Liver (tissue), 9 donors: ENCODE results near the gene SGO1. TPM values are rescaled to one million over a fixed set of nuclear protein-coding genes. Genes with fewer than 3 reads are reported as not detected.

ENCODE experiments used
- DNase-seq: peaks from one replicate; pipeline ENCODE4 v3.0.0-alpha.2; 2017; ENCODE audit warnings: low spot score
- H3K27ac ChIP-seq, 2 donors: one replicate each; pipeline ENCODE4 v1.7.0; 2013; ENCODE audit warnings: inconsistent platforms in 2 of 2, low read length in 2 of 2, control low read depth in 1 of 2, low read depth in 1 of 2, mild to moderate bottlenecking in 1 of 2
- H3K27me3 ChIP-seq, 4 donors: one replicate each; pipeline versions ENCODE4 v1.6.1 to v1.7.0; 2013; ENCODE audit warnings: low read length in 3 of 4, inconsistent platforms in 1 of 4, mild to moderate bottlenecking in 1 of 4, moderate library complexity in 1 of 4; ENCODE audit not compliant: control insufficient read depth in 4 of 4, insufficient read depth in 4 of 4
- H3K36me3 ChIP-seq, 4 donors: one replicate each; pipeline versions ENCODE4 v1.6.1 to v1.7.0; 2013; ENCODE audit warnings: low read length in 3 of 4, mild to moderate bottlenecking in 3 of 4, low read depth in 1 of 4, moderate library complexity in 1 of 4; ENCODE audit not compliant: control insufficient read depth in 4 of 4, insufficient read depth in 3 of 4
- H3K4me1 ChIP-seq, 4 donors: one replicate each; pipeline versions ENCODE4 v1.6.1 to v1.7.0; 2013; ENCODE audit warnings: low read length in 3 of 4, mild to moderate bottlenecking in 3 of 4, moderate library complexity in 1 of 4; ENCODE audit not compliant: control insufficient read depth in 4 of 4, insufficient read depth in 4 of 4
- H3K4me3 ChIP-seq, 3 donors: one replicate each; pipeline versions ENCODE4 v1.6.1 to v1.7.0; 2013; ENCODE audit warnings: low read length in 3 of 3, control low read depth in 1 of 3, low read depth in 1 of 3, mild to moderate bottlenecking in 1 of 3
- H3K9ac ChIP-seq, 2 donors: one replicate each; pipeline ENCODE4 v1.7.0; 2013; ENCODE audit warnings: low read length in 2 of 2, mild to moderate bottlenecking in 2 of 2, moderate library complexity in 2 of 2, control low read depth in 1 of 2, low read depth in 1 of 2
- H3K9me3 ChIP-seq, 4 donors: one replicate each; pipeline versions ENCODE4 v1.6.1 to v1.7.0; 2013; ENCODE audit warnings: low read length in 3 of 4; ENCODE audit not compliant: control insufficient read depth in 4 of 4
- ATF3 ChIP-seq: IDR thresholded peaks from 2 replicates; pipeline ENCODE4 v1.6.1; 2016; ENCODE audit warnings: antibody characterized with exemption
- CTCF ChIP-seq: fragments of 150-350 bp; IDR thresholded peaks from 2 replicates; pipeline ENCODE4 v1.5.1; 2017; ENCODE audit warnings: improper control_type of control experiment, low read depth, low read length; ENCODE audit not compliant: missing input control
- EGR1 ChIP-seq, 2 donors: IDR thresholded peaks; 2 replicates each; pipeline ENCODE4 v1.6.1; 2016 to 2018; ENCODE audit warnings: antibody characterized with exemption in 2 of 2, low read depth in 2 of 2
- FOXA1 ChIP-seq: IDR thresholded peaks from 2 replicates; pipeline ENCODE4 v1.6.1; 2016; ENCODE audit warnings: antibody characterized with exemption
- FOXA2 ChIP-seq: IDR thresholded peaks from 2 replicates; pipeline ENCODE4 v1.6.1; 2016; ENCODE audit warnings: antibody characterized with exemption
- GABPA ChIP-seq, 2 donors: IDR thresholded peaks in 1 of 2; conservative IDR thresholded peaks in 1 of 2; 2 replicates each; pipeline ENCODE4 v1.6.1; 2016; ENCODE audit warnings: antibody characterized with exemption in 2 of 2, mild to moderate bottlenecking in 1 of 2, moderate library complexity in 1 of 2
- HNF4A ChIP-seq, 2 donors: conservative IDR thresholded peaks; 2 replicates each; pipeline ENCODE4 v1.6.1; 2016; ENCODE audit warnings: antibody characterized with exemption in 2 of 2, mild to moderate bottlenecking in 2 of 2
- HNF4G ChIP-seq: IDR thresholded peaks from 2 replicates; pipeline ENCODE4 v1.6.1; 2016; ENCODE audit warnings: antibody characterized with exemption
- JUND ChIP-seq, 2 donors: IDR thresholded peaks; 2 replicates each; pipeline ENCODE4 v1.6.1; 2016; ENCODE audit warnings: antibody characterized with exemption in 2 of 2
- MAX ChIP-seq: IDR thresholded peaks from 2 replicates; pipeline ENCODE4 v1.6.1; 2016; ENCODE audit warnings: antibody characterized with exemption
- NR2F2 ChIP-seq: IDR thresholded peaks from 2 replicates; pipeline ENCODE4 v1.6.1; 2016; ENCODE audit warnings: antibody characterized with exemption
- RAD21 ChIP-seq, 2 donors: IDR thresholded peaks; 2 replicates each; pipeline ENCODE4 v1.6.1; 2016; ENCODE audit warnings: antibody characterized with exemption in 2 of 2, mild to moderate bottlenecking in 2 of 2
- REST ChIP-seq: IDR thresholded peaks from 2 replicates; pipeline ENCODE4 v1.6.1; 2016; ENCODE audit warnings: antibody characterized with exemption, mild to moderate bottlenecking
- RXRA ChIP-seq, 2 donors: IDR thresholded peaks; 2 replicates each; pipeline ENCODE4 v1.6.1; 2017 to 2018; ENCODE audit warnings: antibody characterized with exemption in 2 of 2, mild to moderate bottlenecking in 1 of 2
- SP1 ChIP-seq: IDR thresholded peaks from 2 replicates; pipeline ENCODE4 v1.6.1; 2018; ENCODE audit warnings: antibody characterized with exemption, mild to moderate bottlenecking
- TAF1 ChIP-seq: conservative IDR thresholded peaks from 2 replicates; pipeline ENCODE4 v1.6.1; 2016; ENCODE audit warnings: antibody characterized with exemption, mild to moderate bottlenecking
- YY1 ChIP-seq: IDR thresholded peaks from 2 replicates; pipeline ENCODE4 v1.6.1; 2016; ENCODE audit warnings: antibody characterized with exemption, mild to moderate bottlenecking
- ZBTB33 ChIP-seq: IDR thresholded peaks from 2 replicates; pipeline ENCODE4 v1.6.1; 2016; ENCODE audit warnings: antibody characterized with exemption
- WGBS: extraction: QIAGEN DNeasy Blood & Tissue Kit; methylation state at CpG from one replicate; pipeline ENCODE4 v1.1.7; 2013; 5-methylcytosine and 5-hydroxymethylcytosine counted together
- polyA plus RNA-seq, 2 donors: library from polyadenylated mRNA; stranded (reverse) in 1 of 2; unstranded in 1 of 2; fragments of 200-250 nt in 1 of 2; fragments of >200 nt in 1 of 2; fragmentation: Nextera tagmentation in 1 of 2; extraction: Ambion mirVana in 1 of 2; gene quantifications; one replicate each; pipeline versions ENCODE4 v1.2.1 to v1.2.3, GENCODE V29; 2013 to 2015
- total RNA-seq, 2 donors: library from RNA; depleted of rRNA; stranded (reverse); fragments of >200 nt; gene quantifications; one replicate each; pipeline ENCODE4 v1.2.3, GENCODE V29; 2014
- donor health status: healthy.
- donor health status: healthy.
- donor health status: healthy.
- donor health status: healthy.
- donor health status: healthy.

The SGO1 gene
- total and polyA plus RNA-seq, 4 donors: 0.42 to 9.6 (median 0.71) TPM

GRCh38 chr3:20181276-20181675, 4.7 kb downstream of the SGO1 start:
- H3K36me3 ChIP-seq: no peaks in the 10 kb centered on the region
- TF ChIP-seq REST: no peak
- no peak for TF ChIP-seq ATF3
- TF ChIP-seq FOXA1: no peak
- no peak for TF ChIP-seq HNF4G
- H3K4me1 ChIP-seq: peaks cover 0 to 10% (median 8%) of the 10 kb centered on the region in 4 donors
- WGBS: 93% methylated on average over 3 of the region's 3 CpGs
- H3K9me3 ChIP-seq: no peaks in the 10 kb centered on the region
- no peak overlapping the region for H3K9ac ChIP-seq
- no peaks in the 10 kb centered on the region for H3K27me3 ChIP-seq
- H3K4me3 ChIP-seq: no peak overlapping the region
- no peak overlapping the region for H3K27ac ChIP-seq
- no peak for DNase-seq

GRCh38 chr3:20173844-20174410, 12.1 kb downstream of the SGO1 start:
- Histone ChIP-seq H3K27me3 (no peaks in the 10 kb centered on the region), H3K4me3 (no peak overlapping the region), H3K9me3 (no peaks in the 10 kb centered on the region), H3K9ac (no peak overlapping the region), H3K36me3 (no peaks in the 10 kb centered on the region), H3K27ac (no peak overlapping the region), H3K4me1 (no peaks in the 10 kb centered on the region)
- no peak for DNase-seq
- WGBS: 94% methylated on average over 4 of the region's 4 CpGs
- TF ChIP-seq JUND (IDR thresholded peaks at IDR 0.05): no peak
- TF ChIP-seq MAX: no peak
- no peak for TF ChIP-seq NR2F2
- TF ChIP-seq CTCF: no peak
- TF ChIP-seq FOXA2: no peak
- no peak for TF ChIP-seq HNF4G
- no peak for TF ChIP-seq RAD21 (IDR thresholded peaks at IDR 0.05)
- TF ChIP-seq ATF3: no peak
- no peak for TF ChIP-seq YY1
- TF ChIP-seq EGR1 (IDR thresholded peaks at IDR 0.05; ENCODE audit: low read depth in 2 of 2): no peak
- no peak for TF ChIP-seq TAF1
- TF ChIP-seq ZBTB33: no peak
- TF ChIP-seq FOXA1: no peak
- TF ChIP-seq REST: no peak
- no peak for TF ChIP-seq RXRA (IDR thresholded peaks at IDR 0.05)
- TF ChIP-seq SP1: no peak
- no peak for TF ChIP-seq HNF4A (conservative IDR thresholded peaks at IDR 0.05)
- TF ChIP-seq GABPA (IDR thresholded peaks at IDR 0.05 in 1 of 2, conservative IDR thresholded peaks at IDR 0.05 in 1 of 2): no peak
